NCI-H510A (cell line): ENCODE measurements around the gene SUN1.
"Not testable (repeated sequence)": the region's sequence is repeated elsewhere in the genome, so short reads cannot be mapped to it uniquely, and the experiment has no call there.

ENCODE experiments used
- DNase-seq: peaks from one replicate; lab custom pipeline; 2025; lab: John Stamatoyannopoulos, UW

Gene SUN1

DNA sequence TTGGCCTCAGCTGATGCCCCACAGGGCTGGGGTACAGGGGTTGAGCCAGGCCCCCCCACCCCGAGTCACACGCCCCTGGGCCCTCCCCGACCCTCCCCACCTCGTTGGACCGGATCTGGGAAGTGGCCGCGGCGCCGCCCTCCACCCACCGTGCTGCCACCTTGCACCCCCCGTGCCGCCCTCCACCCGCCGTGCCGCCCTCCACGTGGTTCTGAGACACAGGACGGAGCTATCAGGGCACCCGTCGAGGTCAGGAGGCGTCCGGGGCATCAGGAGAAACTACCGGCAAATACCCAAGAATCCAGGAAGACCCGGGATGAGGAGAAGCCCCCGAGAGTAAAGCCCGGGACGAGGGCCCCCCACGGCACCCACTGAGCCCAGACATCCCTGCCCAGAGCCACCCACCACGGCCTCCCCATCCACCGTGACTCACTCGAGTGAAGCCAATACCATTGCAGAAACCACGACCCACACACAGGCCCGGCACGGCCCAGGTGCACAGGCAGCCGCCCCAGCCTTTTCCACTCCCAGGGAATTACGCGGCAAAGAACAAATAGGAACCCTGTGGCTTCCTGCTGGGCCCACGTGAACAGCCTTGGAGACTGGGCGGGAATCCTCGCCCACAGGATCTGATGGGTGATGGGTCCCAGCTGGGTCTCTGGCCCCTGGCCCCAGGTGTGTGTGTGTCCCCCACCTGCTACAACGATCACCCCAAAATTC, 88.2 kb downstream of the SUN1 start:
- no peak for DNase-seq

- DNase-seq, result no peak
Measured at GRCh38 chr7:921071-921461, 88.8 kb downstream of the SUN1 start.

GRCh38 chr7:921581-922333, 89.5 kb downstream of the SUN1 start:
- DNase-seq, result no peak

- DNase-seq, result no peak
Measured at GRCh38 chr7:922334-923107, 90.2 kb downstream of the SUN1 start.

- DNase-seq, result no peak
Measured at GRCh38 chr7:923108-924041, 91.1 kb downstream of the SUN1 start.

GRCh38 chr7:924042-924441, 91.8 kb downstream of the SUN1 start:
- not testable (repeated sequence) for DNase-seq
